ENCODE results near the gene SEC63. TPM values are rescaled to one million over a fixed set of nuclear protein-coding genes. Genes with fewer than 3 reads are reported as not detected.

SEC63 gene
- total and polyA plus RNA-seq, 2 of the 4 experiments (the other 2 are of a cell fraction): 8.6 to 22.4 TPM

DNA sequence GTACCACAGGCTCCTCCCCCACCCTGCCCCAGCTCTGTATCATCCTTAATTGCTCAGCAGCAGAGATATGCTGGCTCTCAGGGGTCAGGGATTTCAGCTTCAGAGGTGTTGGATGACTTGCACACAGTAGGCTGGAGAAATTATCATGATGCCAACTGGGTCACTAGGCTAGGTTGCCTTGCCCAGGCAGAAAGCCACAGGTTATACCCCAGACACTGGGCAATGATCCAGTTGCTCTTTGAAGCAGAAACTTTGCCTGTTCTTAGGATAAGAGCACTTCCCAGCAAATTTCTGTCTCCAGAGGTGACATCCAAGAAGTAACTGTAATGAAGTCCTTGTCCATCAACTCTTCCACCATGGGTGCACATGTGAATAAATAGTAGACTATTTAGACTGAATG is 95.6 kb downstream of the SEC63 start:
- H3K9ac ChIP-seq (ENCODE audit: low read depth, low read length): no peak overlapping the region
- no peak overlapping the region for H2BK15ac ChIP-seq (ENCODE audit: low read depth, low read length)
- H3K4me2 ChIP-seq (ENCODE audit: low read depth, low read length): no peak overlapping the region
- peaks cover 0 to 3% of the 10 kb centered on the region in 2 experiments; a peak in 1 of 4 replicates for H3K79me1 ChIP-seq (ENCODE audit: low read depth in 1 of 2, low read length in 2 of 2)
- intact Hi-C loops (cut with micrococcal nuclease) (no loop called here), dilution Hi-C loops (cut with HindIII; ENCODE audit: low sequenced_read_pairs, unreplicated experiment) (no loop called here), in situ Hi-C loops (cut with MboI; ENCODE audit: low sequenced_read_pairs) (no loop called here)
- no peak overlapping the region for H2BK5ac ChIP-seq (ENCODE audit: low read depth, low read length, poor library complexity, severe bottlenecking)
- no peak overlapping the region for H3K23ac ChIP-seq (ENCODE audit: low read depth, low read length)
- ChIA-PET POLR2A (ENCODE audit: unreplicated experiment) (no interaction called here), CTCF (no interaction called here)
- no peak overlapping the region for H3K18ac ChIP-seq (ENCODE audit: low read depth, low read length)
- no peak overlapping the region for H3K4me3 ChIP-seq (ENCODE audit: insufficient read depth, low read depth, low read length)
- H2AFZ ChIP-seq (replicated peaks; ENCODE audit: low read length, poor library complexity): no peak overlapping the region
- H2AK5ac ChIP-seq (ENCODE audit: low read depth, low read length): no peak overlapping the region
- no peaks in the 10 kb centered on the region for H3K9me3 ChIP-seq (ENCODE audit: control insufficient read depth, insufficient read depth, low read length)
- H3K4ac ChIP-seq (ENCODE audit: low read depth, low read length): no peak overlapping the region
- H3K36me3 ChIP-seq (ENCODE audit: control insufficient read depth, insufficient read depth, low read length): peaks cover 3% of the 10 kb centered on the region
- H3K27ac ChIP-seq (ENCODE audit: insufficient read depth, low read length): no peak overlapping the region
- peaks cover 4% of the 10 kb centered on the region; the same call in 1 of the 2 replicates for H4K20me1 ChIP-seq (ENCODE audit: insufficient read depth, low read length)
- no peak overlapping the region for H2BK120ac ChIP-seq (ENCODE audit: low read depth, low read length)
- H3K9me1 ChIP-seq (ENCODE audit: insufficient read depth, low read length): peaks cover 4% of the 10 kb centered on the region; the same call in 1 of the 2 replicates
- H4K5ac ChIP-seq (ENCODE audit: low read depth, low read length): no peak overlapping the region
- peaks cover 3% of the 10 kb centered on the region; the same call in 1 of the 2 replicates for H3K4me1 ChIP-seq (ENCODE audit: control insufficient read depth, insufficient read depth, low read length)
- H4K8ac ChIP-seq (ENCODE audit: low read depth in 2 of 2, low read length in 2 of 2): no peak overlapping the region
- no peak overlapping the region for H3K14ac ChIP-seq (replicated peaks; ENCODE audit: low read depth, low read length)
- TF ChIP-seq SMC3 (IDR thresholded peaks at IDR 0.05; ENCODE audit: low read depth, low read length) (no peak), BHLHE40 (IDR thresholded peaks at IDR 0.05; ENCODE audit: low read depth, low read length) (no peak), NFE2L2 (IDR thresholded peaks at IDR 0.05; ENCODE audit: low read depth, low read length) (no peak), CHD1 (IDR thresholded peaks at IDR 0.05; ENCODE audit: low read depth, low read length) (no peak), CEBPB (IDR thresholded peaks at IDR 0.05; ENCODE audit: low read depth, low read length) (no peak), MAFK (IDR thresholded peaks at IDR 0.05; ENCODE audit: low read depth, low read length) (no peak), FOS (IDR thresholded peaks at IDR 0.05; ENCODE audit: low read depth, low read length) (no peak), RAD21 (IDR thresholded peaks at IDR 0.05; ENCODE audit: low read length) (no peak), RFX5 (IDR thresholded peaks at IDR 0.05; ENCODE audit: low read depth, low read length) (no peak), MAZ (IDR thresholded peaks at IDR 0.05; ENCODE audit: borderline replicate concordance, low read depth, low read length) (no peak)
- TF ChIP-seq, protein P1, sequence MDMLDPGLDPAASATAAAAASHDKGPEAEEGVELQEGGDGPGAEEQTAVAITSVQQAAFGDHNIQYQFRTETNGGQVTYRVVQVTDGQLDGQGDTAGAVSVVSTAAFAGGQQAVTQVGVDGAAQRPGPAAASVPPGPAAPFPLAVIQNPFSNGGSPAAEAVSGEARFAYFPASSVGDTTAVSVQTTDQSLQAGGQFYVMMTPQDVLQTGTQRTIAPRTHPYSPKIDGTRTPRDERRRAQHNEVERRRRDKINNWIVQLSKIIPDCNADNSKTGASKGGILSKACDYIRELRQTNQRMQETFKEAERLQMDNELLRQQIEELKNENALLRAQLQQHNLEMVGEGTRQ (IDR thresholded peaks at IDR 0.05; ENCODE audit: low read depth, low read length): no peak
- TF ChIP-seq, protein P2, sequence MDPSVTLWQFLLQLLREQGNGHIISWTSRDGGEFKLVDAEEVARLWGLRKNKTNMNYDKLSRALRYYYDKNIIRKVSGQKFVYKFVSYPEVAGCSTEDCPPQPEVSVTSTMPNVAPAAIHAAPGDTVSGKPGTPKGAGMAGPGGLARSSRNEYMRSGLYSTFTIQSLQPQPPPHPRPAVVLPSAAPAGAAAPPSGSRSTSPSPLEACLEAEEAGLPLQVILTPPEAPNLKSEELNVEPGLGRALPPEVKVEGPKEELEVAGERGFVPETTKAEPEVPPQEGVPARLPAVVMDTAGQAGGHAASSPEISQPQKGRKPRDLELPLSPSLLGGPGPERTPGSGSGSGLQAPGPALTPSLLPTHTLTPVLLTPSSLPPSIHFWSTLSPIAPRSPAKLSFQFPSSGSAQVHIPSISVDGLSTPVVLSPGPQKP (IDR thresholded peaks at IDR 0.05; ENCODE audit: borderline replicate concordance, low read depth, low read length): no peak
- ATAC-seq (ENCODE audit: low read depth): no peak
- no TSS peak for BruUV-seq (replicated peaks)
- no peaks in the 10 kb centered on the region for H3K27me3 ChIP-seq (ENCODE audit: control insufficient read depth, insufficient read depth, low read length)
- H2BK20ac ChIP-seq (ENCODE audit: low read depth, low read length): no peak overlapping the region
- H4K91ac ChIP-seq (ENCODE audit: insufficient read depth, low read depth, low read length): no peak overlapping the region
- H2AK9ac ChIP-seq (replicated peaks; ENCODE audit: low read depth, low read length, poor library complexity): no peak overlapping the region
- no peak for DNase-seq
- H3K56ac ChIP-seq (ENCODE audit: extremely low read depth, insufficient read depth, low read length): no peak overlapping the region
